Measurements from ENCODE around the gene C1orf159.

- TF ChIP-seq CTCF (IDR thresholded peaks at IDR 0.05; ENCODE audit: low read depth, low read length) (no peak), POLR2A (IDR thresholded peaks at IDR 0.05; ENCODE audit: extremely low read depth, insufficient read length) (no peak), MYC (IDR thresholded peaks at IDR 0.05; ENCODE audit: low read depth, low read length) (no peak)
Measured at GRCh38 chr1:1164361-1164700, 48.4 kb upstream of the C1orf159 start.
